DMS153 treated with DMSO at 0.1 percent for 48 hours (cell line): ENCODE measurements around the gene AKR1E2.
"Not testable (repeated sequence)": the region's sequence is repeated elsewhere in the genome, so short reads cannot be mapped to it uniquely, and the experiment has no call there.

Source experiments
- DNase-seq: peaks from one replicate; lab custom pipeline; 2025; ENCODE audit not compliant: unreplicated experiment; lab: John Stamatoyannopoulos, UW

AKR1E2 gene

GRCh38 chr10:4813023-4813422 lies 13.0 kb upstream of the AKR1E2 start:
- DNase-seq: no peak

- DNase-seq: no peak
These were observed 12.5 kb upstream of the AKR1E2 start for GRCh38 chr10:4813496-4813895.

- not testable (repeated sequence) for DNase-seq
These were observed 10.3 kb upstream of the AKR1E2 start for GRCh38 chr10:4815646-4816180.

- DNase-seq: no peak
These were observed 9.0 kb upstream of the AKR1E2 start for GRCh38 chr10:4816966-4817365.

GRCh38 chr10:4819067-4819466 lies 6.9 kb upstream of the AKR1E2 start:
- no peak for DNase-seq

- no peak for DNase-seq
These were observed 6.3 kb upstream of the AKR1E2 start for GRCh38 chr10:4819707-4820106.

- DNase-seq: no peak
These were observed 5.1 kb upstream of the AKR1E2 start for GRCh38 chr10:4820804-4821401.

- no peak for DNase-seq
These were observed 3.8 kb upstream of the AKR1E2 start for GRCh38 chr10:4822208-4822607.

- DNase-seq: no peak
These were observed 1.2 kb upstream of the AKR1E2 start for GRCh38 chr10:4824791-4825310.

- no peak for DNase-seq
These were observed 545 bp upstream of the AKR1E2 start for GRCh38 chr10:4825456-4825867.

- DNase-seq: no peak
These were observed 851 bp downstream of the AKR1E2 start for GRCh38 chr10:4826792-4827324.

GRCh38 chr10:4828005-4828404 lies 2.0 kb downstream of the AKR1E2 start:
- DNase-seq: no peak

- DNase-seq: no peak
These were observed 4.5 kb downstream of the AKR1E2 start for GRCh38 chr10:4830551-4830950.

GRCh38 chr10:4831091-4831490 lies 5.1 kb downstream of the AKR1E2 start:
- DNase-seq: no peak

GRCh38 chr10:4833286-4833685 lies 7.3 kb downstream of the AKR1E2 start:
- DNase-seq: no peak

- DNase-seq: no peak
These were observed 8.9 kb downstream of the AKR1E2 start for GRCh38 chr10:4834898-4835405.

GRCh38 chr10:4835494-4835918 lies 9.5 kb downstream of the AKR1E2 start:
- no peak for DNase-seq

GRCh38 chr10:4836416-4836969 lies 10.5 kb downstream of the AKR1E2 start:
- no peak for DNase-seq

GRCh38 chr10:4837551-4837950 lies 11.5 kb downstream of the AKR1E2 start:
- no peak for DNase-seq

GRCh38 chr10:4838743-4839142 lies 12.7 kb downstream of the AKR1E2 start:
- DNase-seq: no peak

- no peak for DNase-seq
These were observed 13.3 kb downstream of the AKR1E2 start for GRCh38 chr10:4839353-4839752.

- no peak for DNase-seq
These were observed 14.1 kb downstream of the AKR1E2 start for GRCh38 chr10:4840151-4840550.
